Right ventricle myocardium inferior (tissue), 1 donor: ENCODE results near the gene MPHOSPH9. TPM values are rescaled to one million over a fixed set of nuclear protein-coding genes. Genes with fewer than 3 reads are reported as not detected.
A peak's percentile ranks its signal among the peaks of the same experiment; 100 is the strongest.

Experiments used
- ATAC-seq: fragments of 200-7000 bp; cut with Tn5 transposase; one replicate; pipeline ENCODE4 v1.9.1; 2020; ENCODE audit warnings: mild to moderate bottlenecking, moderate library complexity
- DNase-seq: peaks from one replicate; pipeline ENCODE4 v3.0.0; 2021; ENCODE audit errors: missing footprints
- intact Hi-C: fragments of 100-400 bp; cut with DNase I; formaldehyde crosslinking; loops from one replicate; pipeline ENCODE4 v1.11.0; 2022
- long read RNA-seq: library from polyadenylated mRNA; unstranded; transcript quantifications from one replicate; pipeline ENCODE4 v2.0.0, GENCODE V29; 2021
- total RNA-seq: library from RNA; stranded (reverse); fragmentation: NEBNext Ultra II Directional; extraction: Animal tissue kit (Norgen Biotek cat#: 25700); gene quantifications from one replicate; pipeline ENCODE4 v1.2.1, GENCODE V29; 2021
- donor health status: DM: no; HTN: yes; CAD: no; lungs with severe emphysema.

MPHOSPH9 gene
- total RNA-seq: 21.3 TPM
- long read RNA-seq, partial matches to known transcripts: 1 of 5 reads
- long read RNA-seq, other reads (novel, unspliced or antisense): 4 of 5 reads

- ATAC-seq (peak; percentile 99), DNase-seq (peak; percentile 99)
- intact Hi-C loops: loop anchor here (5.0 to 10.0 kb wide), 3 partner anchors 81 to 368 kb away; partner anchors contain the start of gene PITPNM2
Observed at GRCh38 chr12:123232807-123233504, at the start of gene MPHOSPH9, which contains the start of gene MTRFR. MPHOSPH9 (minus strand) TSS chr12:123233141; CDS start chr12:123230364, 2,777 bp downstream. MTRFR (plus strand) TSS chr12:123233436; CDS start chr12:123253675, 20,239 bp downstream.

GRCh38 chr12:123282111-123282510 is 49.2 kb upstream of the MPHOSPH9 start:
- no peak for ATAC-seq
- intact Hi-C loops: no loop called here
- DNase-seq: no peak

GRCh38 chr12:123280971-123281370 is 48.0 kb upstream of the MPHOSPH9 start:
- DNase-seq (no peak), ATAC-seq (no peak)
- intact Hi-C loops: no loop called here

GRCh38 chr12:123278101-123278627 is 45.2 kb upstream of the MPHOSPH9 start:
- ATAC-seq: no peak
- intact Hi-C loops: no loop called here
- no peak for DNase-seq

GRCh38 chr12:123273166-123273565 is 40.2 kb upstream of the MPHOSPH9 start:
- ATAC-seq (no peak), DNase-seq (no peak)
- intact Hi-C loops: no loop called here

GRCh38 chr12:123271001-123271668 is 38.2 kb upstream of the MPHOSPH9 start:
- intact Hi-C loops: no loop called here
- peak; percentile 89 for DNase-seq
- ATAC-seq: peak; percentile 47

- DNase-seq (no peak), ATAC-seq (peak; percentile 29)
- intact Hi-C loops: no loop called here
Observed at GRCh38 chr12:123270214-123271000, 37.5 kb upstream of the MPHOSPH9 start.

- no peak for DNase-seq
- no peak for ATAC-seq
- intact Hi-C loops: no loop called here
Observed at GRCh38 chr12:123269896-123270213, 36.9 kb upstream of the MPHOSPH9 start.

GRCh38 chr12:123269395-123269892 is 36.5 kb upstream of the MPHOSPH9 start:
- intact Hi-C loops: no loop called here
- ATAC-seq: peak; percentile 84
- peak; percentile 87 for DNase-seq

GRCh38 chr12:123268850-123269249 is 35.9 kb upstream of the MPHOSPH9 start:
- intact Hi-C loops: no loop called here
- no peak for ATAC-seq
- no peak for DNase-seq

GRCh38 chr12:123267991-123268843 is 35.3 kb upstream of the MPHOSPH9 start:
- no peak for ATAC-seq
- intact Hi-C loops: no loop called here
- DNase-seq: peak; percentile 79

GRCh38 chr12:123267335-123267920 is 34.5 kb upstream of the MPHOSPH9 start:
- ATAC-seq (no peak), DNase-seq (no peak)
- intact Hi-C loops: no loop called here

GRCh38 chr12:123266679-123267277 is 33.8 kb upstream of the MPHOSPH9 start:
- no peak for DNase-seq

GRCh38 chr12:123265851-123266678 is 33.1 kb upstream of the MPHOSPH9 start:
- no peak for DNase-seq
- intact Hi-C loops: no loop called here
- no peak for ATAC-seq

More at GRCh38 chr12:123266679-123267277, 33.8 kb upstream of the MPHOSPH9 start:
- intact Hi-C loops: no loop called here
- no peak for ATAC-seq

- no peak for ATAC-seq
- no peak for DNase-seq
- intact Hi-C loops: no loop called here
Observed at GRCh38 chr12:123264642-123265041, 31.7 kb upstream of the MPHOSPH9 start.

- DNase-seq (no peak), ATAC-seq (no peak)
- intact Hi-C loops: no loop called here
Observed at GRCh38 chr12:123263196-123263817, 30.4 kb upstream of the MPHOSPH9 start.
